ENCODE data around the gene MXD3. TPM values are rescaled to one million over a fixed set of nuclear protein-coding genes. Genes with fewer than 3 reads are reported as not detected.

Gene MXD3
- total RNA-seq, 2 experiments from 2014 or later, result 74.1 to 75.0 TPM

- no peak for DNase-seq
- Mint-ChIP-seq H3K4me1 (peaks cover 28% of the 10 kb centered on the region), H3K27me3 (no peaks in the 10 kb centered on the region), H3K36me3 (ENCODE audit: low read depth) (peaks cover 74% of the 10 kb centered on the region), H3K4me3 (no peak overlapping the region), H3K9me3 (peaks cover 8% of the 10 kb centered on the region), H3K27ac (peak overlapping the region; percentile 40)
- ChIA-PET POLR2A (interaction anchor here (0.9 to 1.8 kb wide), 3 partner anchors 10 to 17 kb away, joined by 3 to 6 read pairs (median 3); partner anchors contain the start of gene LMAN2), CTCF (no interaction called here)
Observed at GRCh38 chr5:177338251-177339106, 26.8 kb upstream of the MXD3 start.

- peaks cover 8% of the 10 kb centered on the region for H3K9me3 Mint-ChIP-seq
- H3K36me3 Mint-ChIP-seq (ENCODE audit: low read depth), result peaks cover 73% of the 10 kb centered on the region
- no peak overlapping the region for H3K27ac Mint-ChIP-seq
- POLR2A ChIA-PET, result no interaction called here
- CTCF ChIA-PET, result interaction anchor here (1.0 to 1.9 kb wide), 9 partner anchors 9 to 67 kb away, joined by 3 to 6 read pairs (median 4); no protein-coding TSS in a partner anchor
- H3K4me3 Mint-ChIP-seq, result no peak overlapping the region
- DNase-seq, result no peak
- no peaks in the 10 kb centered on the region for H3K27me3 Mint-ChIP-seq
- peaks cover 26% of the 10 kb centered on the region for H3K4me1 Mint-ChIP-seq
Observed at GRCh38 chr5:177336603-177337494, 25.2 kb upstream of the MXD3 start.

- Mint-ChIP-seq H3K36me3 (ENCODE audit: low read depth) (peaks cover 72% of the 10 kb centered on the region), H3K9me3 (peaks cover 8% of the 10 kb centered on the region), H3K27ac (no peak overlapping the region), H3K4me3 (no peak overlapping the region), H3K4me1 (peaks cover 21% of the 10 kb centered on the region), H3K27me3 (no peaks in the 10 kb centered on the region)
- ChIA-PET POLR2A (interaction anchor here (1.6 kb wide), 1 partner anchor 24 kb away, joined by 6 read pairs; no protein-coding TSS in a partner anchor), CTCF (interaction anchor here (0.6 to 1.9 kb wide), 15 partner anchors 9 to 265 kb away, joined by 3 to 6 read pairs (median 4); no protein-coding TSS in a partner anchor)
- DNase-seq, result peak; percentile 33
Observed at GRCh38 chr5:177336112-177336511, 24.4 kb upstream of the MXD3 start.

- CTCF ChIA-PET, result interaction anchor here (0.6 to 1.9 kb wide), 15 partner anchors 8 to 264 kb away, joined by 3 to 6 read pairs (median 4); no protein-coding TSS in a partner anchor
- no peak overlapping the region for H3K27ac Mint-ChIP-seq
- H3K4me3 Mint-ChIP-seq, result no peak overlapping the region
- DNase-seq, result no peak
- H3K4me1 Mint-ChIP-seq, result peaks cover 21% of the 10 kb centered on the region
- peaks cover 75% of the 10 kb centered on the region for H3K36me3 Mint-ChIP-seq (ENCODE audit: low read depth)
- POLR2A ChIA-PET, result interaction anchor here (1.6 kb wide), 1 partner anchor 23 kb away, joined by 6 read pairs; no protein-coding TSS in a partner anchor
- peaks cover 8% of the 10 kb centered on the region for H3K9me3 Mint-ChIP-seq
- H3K27me3 Mint-ChIP-seq, result no peaks in the 10 kb centered on the region
Observed at GRCh38 chr5:177335701-177336065, 24.0 kb upstream of the MXD3 start.

GRCh38 chr5:177334781-177335700 lies 23.3 kb upstream of the MXD3 start:
- no peak overlapping the region for H3K27ac Mint-ChIP-seq
- peaks cover 77% of the 10 kb centered on the region for H3K36me3 Mint-ChIP-seq (ENCODE audit: low read depth)
- CTCF ChIA-PET, result interaction anchor here (0.6 to 1.9 kb wide), 10 partner anchors 7 to 264 kb away, joined by 3 to 6 read pairs (median 4); no protein-coding TSS in a partner anchor
- H3K4me3 Mint-ChIP-seq, result no peak overlapping the region
- POLR2A ChIA-PET, result interaction anchor here (0.7 to 1.6 kb wide), 2 partner anchors 16 to 22 kb away, joined by 3 to 6 read pairs; no protein-coding TSS in a partner anchor
- H3K9me3 Mint-ChIP-seq, result peaks cover 6% of the 10 kb centered on the region
- H3K27me3 Mint-ChIP-seq, result no peaks in the 10 kb centered on the region
- peaks cover 16% of the 10 kb centered on the region for H3K4me1 Mint-ChIP-seq
- DNase-seq, result no peak

GRCh38 chr5:177334155-177334551 lies 22.5 kb upstream of the MXD3 start:
- Mint-ChIP-seq H3K4me1 (peaks cover 7% of the 10 kb centered on the region), H3K4me3 (no peak overlapping the region), H3K27ac (no peak overlapping the region), H3K27me3 (no peaks in the 10 kb centered on the region), H3K36me3 (ENCODE audit: low read depth) (peaks cover 74% of the 10 kb centered on the region), H3K9me3 (no peaks in the 10 kb centered on the region)
- ChIA-PET CTCF (interaction anchor here (1.3 kb wide), 1 partner anchor 121 kb away, joined by 3 read pairs; no protein-coding TSS in a partner anchor), POLR2A (interaction anchor here (0.7 to 1.2 kb wide), 2 partner anchors 17 kb away, joined by 3 read pairs; no protein-coding TSS in a partner anchor)
- no peak for DNase-seq

GRCh38 chr5:177333420-177334154 lies 21.9 kb upstream of the MXD3 start:
- H3K9me3 Mint-ChIP-seq, result no peaks in the 10 kb centered on the region
- H3K4me3 Mint-ChIP-seq, result no peak overlapping the region
- POLR2A ChIA-PET, result interaction anchor here (1.2 kb wide), 1 partner anchor 17 kb away, joined by 3 read pairs; no protein-coding TSS in a partner anchor
- H3K36me3 Mint-ChIP-seq (ENCODE audit: low read depth), result peaks cover 71% of the 10 kb centered on the region
- peaks cover 5% of the 10 kb centered on the region for H3K4me1 Mint-ChIP-seq
- no peak overlapping the region for H3K27ac Mint-ChIP-seq
- no peak for DNase-seq
- CTCF ChIA-PET, result interaction anchor here (1.3 kb wide), 1 partner anchor 122 kb away, joined by 3 read pairs; no protein-coding TSS in a partner anchor
- no peaks in the 10 kb centered on the region for H3K27me3 Mint-ChIP-seq

GRCh38 chr5:177332896-177333260 lies 21.2 kb upstream of the MXD3 start:
- DNase-seq, result no peak
- ChIA-PET CTCF (interaction anchor here (1.3 kb wide), 1 partner anchor 122 kb away, joined by 3 read pairs; no protein-coding TSS in a partner anchor), POLR2A (interaction anchor here (1.2 kb wide), 1 partner anchor 18 kb away, joined by 3 read pairs; no protein-coding TSS in a partner anchor)
- Mint-ChIP-seq H3K27me3 (no peaks in the 10 kb centered on the region), H3K4me3 (no peak overlapping the region), H3K9me3 (no peaks in the 10 kb centered on the region), H3K36me3 (ENCODE audit: low read depth) (peaks cover 74% of the 10 kb centered on the region), H3K4me1 (peaks cover 10% of the 10 kb centered on the region), H3K27ac (no peak overlapping the region)

- no peak overlapping the region for H3K27ac Mint-ChIP-seq
- H3K4me3 Mint-ChIP-seq, result no peak overlapping the region
- H3K4me1 Mint-ChIP-seq, result peaks cover 15% of the 10 kb centered on the region
- POLR2A ChIA-PET, result no interaction called here
- CTCF ChIA-PET, result no interaction called here
- peaks cover 72% of the 10 kb centered on the region for H3K36me3 Mint-ChIP-seq (ENCODE audit: low read depth)
- no peaks in the 10 kb centered on the region for H3K27me3 Mint-ChIP-seq
- no peaks in the 10 kb centered on the region for H3K9me3 Mint-ChIP-seq
- DNase-seq, result no peak
Observed at GRCh38 chr5:177332031-177332895, 20.6 kb upstream of the MXD3 start.

- no peak for DNase-seq
- no peaks in the 10 kb centered on the region for H3K9me3 Mint-ChIP-seq
- POLR2A ChIA-PET, result no interaction called here
- H3K27ac Mint-ChIP-seq, result no peak overlapping the region
- H3K27me3 Mint-ChIP-seq, result no peaks in the 10 kb centered on the region
- H3K4me1 Mint-ChIP-seq, result peaks cover 13% of the 10 kb centered on the region
- no peak overlapping the region for H3K4me3 Mint-ChIP-seq
- peaks cover 66% of the 10 kb centered on the region for H3K36me3 Mint-ChIP-seq (ENCODE audit: low read depth)
- CTCF ChIA-PET, result no interaction called here
Observed at GRCh38 chr5:177330991-177331842, 19.5 kb upstream of the MXD3 start.

Data from activated CD4-positive, alpha-beta memory T cell treated with anti-CD3 and anti-CD28 coated beads, Interleukin-2, amount 10 ng/mL, durations not matched to agents 7 days and 5 days (primary cell).